ENCODE data around the gene ESF1.

DNA sequence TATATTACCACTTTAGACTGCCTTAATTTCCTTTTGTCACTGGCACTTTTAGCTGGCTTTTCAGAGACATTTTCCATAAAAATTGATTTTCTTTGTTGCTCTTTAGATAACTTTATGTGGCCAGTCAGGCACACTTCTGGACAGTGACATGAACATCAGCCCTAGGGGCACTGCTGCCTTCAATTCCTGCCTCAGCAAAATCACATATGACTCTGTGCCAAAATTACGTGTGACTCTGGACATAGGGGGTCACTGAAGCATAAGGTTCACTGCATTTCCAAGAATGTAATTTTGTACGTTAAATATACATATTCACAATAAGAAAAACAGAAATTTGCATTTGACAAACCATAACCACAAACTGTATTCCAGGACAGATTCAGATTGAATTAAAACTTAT lies 66.5 kb downstream of the ESF1 start:
- TF ChIP-seq POLR2A (IDR thresholded peaks at IDR 0.05): no peak
- no peak for TF ChIP-seq CTCF (IDR thresholded peaks at IDR 0.05)
- TF ChIP-seq POLR2AphosphoS5 (IDR thresholded peaks at IDR 0.05; ENCODE audit: insufficient read depth in 1 of 2, low read depth in 1 of 2): no peak

All from vagina (tissue), 2 donors.